Activated CD4-positive, alpha-beta memory T cell treated with anti-CD3 and anti-CD28 coated beads, Interleukin-2, amount 10 ng/mL, durations not matched to agents 7 days and 5 days (primary cell): ENCODE measurements around the gene ALK. TPM values are rescaled to one million over a fixed set of nuclear protein-coding genes. Genes with fewer than 3 reads are reported as not detected.

ENCODE experiments used
- CTCF ChIA-PET: fragments of 350-600 bp; sonication (Branson Sonifier 250); formaldehyde crosslinking; loops from one replicate; lab custom pipeline; 2021; ENCODE audit warnings: antibody characterized with exemption, inconsistent platforms; lab: Charles Lee
- POLR2A ChIA-PET: fragments of 350-600 bp; sonication (Branson Sonifier 250); formaldehyde crosslinking; loops from one replicate; lab custom pipeline; 2021; ENCODE audit warnings: antibody characterized with exemption; lab: Charles Lee
- DNase-seq: peaks from one replicate; pipeline ENCODE4 v3.0.0-alpha.2; 2020
- H3K27ac Mint-ChIP-seq: one replicate; pipeline ENCODE4 v1.8.0; 2021; ENCODE audit warnings: mild to moderate bottlenecking, mixed read lengths
- H3K27me3 Mint-ChIP-seq: one replicate; pipeline ENCODE4 v1.8.0; 2021; ENCODE audit warnings: mixed read lengths
- H3K36me3 Mint-ChIP-seq: one replicate; pipeline ENCODE4 v1.8.0; 2021; ENCODE audit warnings: low read depth, mixed read lengths
- H3K4me1 Mint-ChIP-seq: one replicate; pipeline ENCODE4 v1.8.0; 2021; ENCODE audit warnings: mixed read lengths
- H3K4me3 Mint-ChIP-seq: one replicate; pipeline ENCODE4 v1.8.0; 2021; ENCODE audit warnings: mild to moderate bottlenecking, mixed read lengths
- H3K9me3 Mint-ChIP-seq: one replicate; pipeline ENCODE4 v1.8.0; 2021; ENCODE audit warnings: mixed read lengths
- total RNA-seq, 2 experiments: library from RNA; stranded (reverse); gene quantifications; one replicate each; pipeline ENCODE4 v1.2.3, GENCODE V29; 2021

Gene ALK
- total RNA-seq, 2 experiments from 2014 or later, result not detected

DNA sequence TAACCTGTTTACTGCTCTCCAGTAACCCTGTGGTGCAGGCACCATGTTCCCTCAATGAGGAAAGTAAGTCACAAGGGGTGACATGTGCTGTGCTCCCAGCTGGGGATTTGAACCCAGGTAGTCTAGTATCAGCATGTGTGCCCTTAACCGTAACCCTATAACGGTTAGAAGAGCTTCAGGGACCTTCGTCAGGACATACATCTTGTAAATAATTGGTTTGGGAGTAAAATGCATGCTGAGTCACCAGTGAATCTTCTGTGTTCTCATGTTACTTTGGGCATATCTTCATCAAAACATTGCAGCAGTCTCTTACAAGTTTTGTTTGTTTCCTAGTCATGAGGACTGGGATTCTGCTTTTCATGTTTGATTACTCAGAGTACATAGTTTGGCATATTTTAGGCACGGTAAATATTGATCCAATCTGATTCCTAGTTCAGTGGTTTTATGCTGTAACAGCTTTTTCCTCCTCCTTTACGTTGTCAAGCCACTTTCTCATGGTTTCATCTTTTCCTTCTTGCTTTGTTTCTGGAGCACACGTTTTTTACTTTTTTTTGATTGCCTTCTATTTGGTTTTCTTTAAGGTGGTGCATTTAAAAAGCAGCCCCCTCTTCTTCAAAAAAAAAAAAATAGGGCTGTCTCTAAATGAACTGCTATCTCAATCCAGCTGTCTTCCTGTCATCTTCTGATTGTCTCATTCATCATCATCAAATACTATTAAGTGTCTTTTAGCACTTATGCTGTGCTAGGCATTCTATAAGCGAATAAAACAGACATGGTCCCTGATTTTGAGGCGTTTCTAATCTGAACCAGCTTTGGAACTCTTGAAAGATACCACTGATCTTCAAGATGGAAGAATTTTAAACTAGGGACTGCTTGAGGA is 755.8 kb downstream of the ALK start:
- H3K9me3 Mint-ChIP-seq, result no peaks in the 10 kb centered on the region
- H3K27me3 Mint-ChIP-seq, result no peaks in the 10 kb centered on the region
- no peaks in the 10 kb centered on the region for H3K4me1 Mint-ChIP-seq
- CTCF ChIA-PET, result no interaction called here
- no peak for DNase-seq
- peaks cover 19% of the 10 kb centered on the region for H3K36me3 Mint-ChIP-seq
- no peak overlapping the region for H3K4me3 Mint-ChIP-seq
- H3K27ac Mint-ChIP-seq, result no peak overlapping the region
- POLR2A ChIA-PET, result no interaction called here

DNA sequence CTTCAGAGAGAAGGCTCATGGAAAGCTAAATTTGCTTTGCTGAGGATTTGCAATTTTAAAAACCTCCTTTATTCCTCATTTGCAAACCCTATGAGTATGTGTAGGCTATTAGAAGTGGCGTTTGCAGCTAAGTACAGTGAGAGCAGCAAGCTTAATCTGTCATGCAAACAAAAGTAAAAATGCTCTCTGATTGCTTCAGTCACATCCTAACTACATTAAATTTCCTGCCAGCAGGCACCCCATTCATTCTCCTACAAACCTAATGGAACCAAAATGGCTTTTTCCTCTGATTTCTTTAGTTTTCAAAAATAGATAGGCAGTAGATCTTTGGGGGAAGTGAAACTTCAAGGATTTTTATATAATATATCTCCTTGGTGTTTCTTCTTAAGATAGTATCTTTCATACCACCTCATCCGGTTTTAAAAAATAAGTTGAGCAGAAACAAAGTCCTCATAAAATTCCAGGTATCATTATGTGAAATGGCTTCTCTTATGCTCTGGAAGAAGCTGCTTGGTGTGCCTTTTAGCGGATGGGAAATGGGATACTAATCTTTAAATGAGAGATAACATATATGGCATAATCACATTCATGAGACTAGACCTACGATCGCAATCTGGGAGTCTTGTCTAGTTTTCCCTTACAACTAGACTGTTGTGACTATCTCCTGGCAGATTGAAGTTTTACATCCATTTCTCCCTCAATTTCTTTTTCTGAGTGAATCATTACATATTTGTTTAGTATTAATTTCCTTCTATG is 757.1 kb downstream of the ALK start:
- Mint-ChIP-seq H3K27ac (no peak overlapping the region), H3K9me3 (no peaks in the 10 kb centered on the region), H3K27me3 (no peaks in the 10 kb centered on the region), H3K4me3 (no peak overlapping the region), H3K4me1 (no peaks in the 10 kb centered on the region), H3K36me3 (peaks cover 26% of the 10 kb centered on the region)
- CTCF ChIA-PET, result no interaction called here
- POLR2A ChIA-PET, result no interaction called here
- DNase-seq, result no peak

DNA sequence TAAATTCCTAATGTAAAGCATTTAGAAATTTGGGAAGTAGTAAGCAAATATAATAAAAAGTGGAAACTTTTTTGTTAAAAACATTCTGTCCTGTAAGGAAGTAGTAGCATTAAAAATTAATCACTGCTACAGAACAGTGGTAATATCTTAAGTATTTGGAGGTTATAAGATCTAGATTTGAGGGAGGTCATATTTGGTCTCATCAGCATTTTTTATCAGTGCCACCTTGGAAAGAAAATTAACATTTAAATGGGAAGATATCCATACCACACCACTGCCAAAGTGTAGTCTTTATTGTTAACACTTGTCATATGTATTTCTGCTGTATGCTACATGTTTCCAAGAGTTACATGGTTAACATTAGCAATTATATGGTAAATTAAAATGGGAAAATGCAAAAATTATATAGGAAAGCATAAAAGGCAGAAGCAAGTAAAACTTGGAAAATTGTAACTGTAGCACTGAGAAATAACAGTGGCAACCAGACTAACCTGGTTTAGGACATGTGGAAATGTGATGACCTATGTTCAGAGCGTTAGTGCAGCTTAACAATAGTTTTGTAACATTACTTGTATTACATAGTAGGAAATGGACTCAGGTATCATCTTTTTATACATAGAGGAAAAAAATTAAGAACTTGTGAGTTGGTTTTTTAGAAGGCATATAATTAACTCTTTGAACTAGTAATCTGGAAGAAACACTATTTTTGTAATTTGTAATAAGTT is 759.0 kb downstream of the ALK start:
- no peaks in the 10 kb centered on the region for H3K27me3 Mint-ChIP-seq
- no peaks in the 10 kb centered on the region for H3K4me1 Mint-ChIP-seq
- H3K36me3 Mint-ChIP-seq, result peaks cover 34% of the 10 kb centered on the region
- H3K9me3 Mint-ChIP-seq, result no peaks in the 10 kb centered on the region
- POLR2A ChIA-PET, result interaction anchor here (1.8 kb wide), 1 partner anchor 32 kb away, joined by 5 read pairs; no protein-coding TSS in a partner anchor
- no peak overlapping the region for H3K27ac Mint-ChIP-seq
- no peak overlapping the region for H3K4me3 Mint-ChIP-seq
- CTCF ChIA-PET, result no interaction called here
- no peak for DNase-seq

DNA sequence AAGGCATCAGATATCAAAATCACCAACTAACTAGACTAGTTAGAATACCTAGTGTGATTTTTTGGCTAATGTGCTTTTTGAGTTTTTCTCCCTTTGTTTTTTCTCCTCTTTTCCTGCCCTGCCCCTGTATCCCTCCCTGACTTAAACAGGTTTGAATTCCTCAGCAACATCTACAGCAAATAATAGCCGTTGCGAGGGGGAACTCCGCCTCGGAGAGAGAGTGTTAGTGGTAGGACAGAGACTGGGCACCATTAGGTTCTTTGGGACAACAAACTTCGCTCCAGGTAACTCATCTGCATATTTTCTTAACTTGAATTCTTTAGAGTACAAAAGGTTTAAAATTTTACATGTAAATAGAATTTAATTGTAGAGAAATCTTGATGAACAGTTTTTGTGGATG is 761.2 kb downstream of the ALK start:
- peaks cover 37% of the 10 kb centered on the region for H3K36me3 Mint-ChIP-seq
- POLR2A ChIA-PET, result no interaction called here
- CTCF ChIA-PET, result no interaction called here
- no peaks in the 10 kb centered on the region for H3K9me3 Mint-ChIP-seq
- no peak for DNase-seq
- no peak overlapping the region for H3K27ac Mint-ChIP-seq
- H3K4me3 Mint-ChIP-seq, result no peak overlapping the region
- no peaks in the 10 kb centered on the region for H3K4me1 Mint-ChIP-seq
- H3K27me3 Mint-ChIP-seq, result no peaks in the 10 kb centered on the region

DNA sequence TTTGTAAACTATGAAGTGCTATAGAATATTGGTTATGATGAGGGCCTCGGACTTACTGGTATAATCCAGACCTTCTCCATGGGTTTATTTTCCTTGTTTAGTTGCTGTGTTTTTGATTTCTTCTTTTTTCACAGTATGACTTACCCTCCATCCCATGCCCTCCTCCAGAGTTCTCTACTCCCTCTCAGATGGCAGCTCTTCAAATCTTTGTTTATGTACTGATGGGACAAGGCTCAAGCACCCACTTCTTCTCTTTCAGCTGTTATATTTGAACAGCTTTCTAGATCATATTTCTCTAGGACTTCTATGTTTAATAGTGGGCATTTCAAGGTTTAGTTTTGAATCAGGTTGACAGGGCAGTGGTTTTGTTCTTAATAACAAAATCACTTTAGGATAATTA is 762.3 kb downstream of the ALK start:
- Mint-ChIP-seq H3K27ac (no peak overlapping the region), H3K4me3 (no peak overlapping the region), H3K36me3 (peaks cover 47% of the 10 kb centered on the region), H3K9me3 (no peaks in the 10 kb centered on the region), H3K27me3 (no peaks in the 10 kb centered on the region), H3K4me1 (no peaks in the 10 kb centered on the region)
- ChIA-PET CTCF (no interaction called here), POLR2A (no interaction called here)
- DNase-seq, result no peak

DNA sequence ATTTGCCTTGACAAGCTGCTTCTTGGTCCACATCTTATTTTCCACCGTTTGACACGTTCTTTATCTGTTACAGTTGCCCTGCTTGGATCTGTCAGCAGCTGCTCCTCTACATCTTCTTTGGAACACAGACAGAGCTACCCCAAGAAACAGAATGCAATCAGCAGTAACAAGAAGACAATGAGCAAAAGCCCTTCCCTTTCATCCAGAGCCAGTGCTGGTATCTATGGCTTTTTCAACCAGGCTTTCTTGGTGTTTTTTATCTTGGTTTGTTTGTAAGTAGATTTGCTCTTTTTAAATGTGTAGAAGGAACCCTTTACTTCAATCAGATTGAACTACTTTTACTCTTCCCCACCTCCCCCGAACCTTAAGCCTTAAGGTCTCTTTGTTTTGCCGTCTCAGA is 764.3 kb downstream of the ALK start:
- Mint-ChIP-seq H3K9me3 (no peaks in the 10 kb centered on the region), H3K27me3 (no peaks in the 10 kb centered on the region), H3K27ac (no peak overlapping the region), H3K4me3 (no peak overlapping the region), H3K4me1 (no peaks in the 10 kb centered on the region), H3K36me3 (peaks cover 58% of the 10 kb centered on the region)
- no peak for DNase-seq
- ChIA-PET CTCF (no interaction called here), POLR2A (no interaction called here)

DNA sequence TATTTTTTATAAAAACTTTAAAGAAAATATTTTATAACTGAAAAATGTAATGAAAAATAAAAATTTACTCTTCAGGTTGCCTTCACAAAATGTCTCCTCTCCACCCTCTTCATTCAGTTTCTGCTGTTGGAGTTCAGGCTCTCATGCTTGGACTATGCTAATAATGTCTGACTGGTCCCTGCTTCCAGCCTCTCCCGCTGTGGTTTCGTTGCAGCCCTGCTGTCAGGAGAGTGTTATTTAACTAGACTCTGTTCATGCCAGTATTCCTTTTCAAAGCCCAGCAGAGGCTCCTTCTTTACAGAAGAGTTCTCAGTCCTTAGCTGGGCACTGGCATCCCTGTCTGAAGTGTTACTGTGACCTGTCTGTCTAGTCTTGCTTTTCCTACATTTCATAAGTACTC is 765.8 kb downstream of the ALK start:
- no peak overlapping the region for H3K4me3 Mint-ChIP-seq
- H3K9me3 Mint-ChIP-seq, result no peaks in the 10 kb centered on the region
- H3K4me1 Mint-ChIP-seq, result no peaks in the 10 kb centered on the region
- H3K27ac Mint-ChIP-seq, result no peak overlapping the region
- no peaks in the 10 kb centered on the region for H3K27me3 Mint-ChIP-seq
- no peak for DNase-seq
- peaks cover 62% of the 10 kb centered on the region for H3K36me3 Mint-ChIP-seq
- CTCF ChIA-PET, result no interaction called here
- POLR2A ChIA-PET, result no interaction called here

DNA sequence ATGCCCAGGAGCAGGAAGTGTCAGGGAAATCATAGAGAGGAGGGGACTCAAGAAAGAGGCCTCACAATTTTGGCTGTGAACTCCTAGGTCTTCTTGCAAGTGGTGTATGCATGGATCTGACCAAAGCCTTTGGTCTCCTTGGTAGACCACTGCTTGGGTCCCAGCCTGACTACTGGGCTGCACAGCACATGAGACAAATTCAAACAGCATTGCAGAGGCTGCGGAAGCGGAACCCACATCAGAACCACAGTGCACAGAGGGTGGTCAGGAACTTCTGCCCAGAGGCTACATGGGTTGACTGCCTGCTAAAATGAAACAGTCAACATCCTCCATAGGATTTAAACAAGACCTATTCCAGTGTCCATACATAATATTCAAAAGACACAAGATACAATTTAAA is 766.8 kb downstream of the ALK start:
- Mint-ChIP-seq H3K36me3 (peaks cover 58% of the 10 kb centered on the region), H3K27ac (no peak overlapping the region), H3K4me3 (no peak overlapping the region), H3K27me3 (no peaks in the 10 kb centered on the region), H3K4me1 (peaks cover 2% of the 10 kb centered on the region), H3K9me3 (no peaks in the 10 kb centered on the region)
- POLR2A ChIA-PET, result no interaction called here
- no peak for DNase-seq
- CTCF ChIA-PET, result no interaction called here

DNA sequence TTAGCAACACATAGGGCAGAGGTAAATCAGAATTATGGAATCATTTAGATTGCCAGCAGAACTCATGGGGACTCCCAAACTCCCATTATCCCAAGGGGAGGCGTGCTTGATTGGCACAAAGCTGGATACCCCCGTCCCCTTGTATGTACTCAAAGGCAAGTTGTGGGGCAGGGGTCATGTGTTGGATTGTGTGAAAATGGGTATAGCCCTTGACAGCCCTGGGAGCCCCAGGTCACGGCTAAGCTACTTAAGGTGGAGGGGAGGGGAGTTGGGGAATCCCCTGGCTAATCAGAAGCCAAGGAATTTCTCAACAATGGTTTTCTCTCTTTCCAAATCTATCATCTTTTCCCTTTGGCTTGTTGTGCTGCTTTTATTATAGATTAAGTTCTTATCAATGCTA is 773.4 kb downstream of the ALK start:
- H3K27ac Mint-ChIP-seq, result no peak overlapping the region
- H3K4me3 Mint-ChIP-seq, result no peak overlapping the region
- H3K9me3 Mint-ChIP-seq, result no peaks in the 10 kb centered on the region
- ChIA-PET POLR2A (interaction anchor here (4.4 kb wide), 1 partner anchor 32 kb away, joined by 12 read pairs; no protein-coding TSS in a partner anchor), CTCF (interaction anchor here (1.3 kb wide), 1 partner anchor 30 kb away, joined by 3 read pairs; no protein-coding TSS in a partner anchor)
- H3K27me3 Mint-ChIP-seq, result no peaks in the 10 kb centered on the region
- peaks cover 2% of the 10 kb centered on the region for H3K4me1 Mint-ChIP-seq
- no peak for DNase-seq
- peaks cover 44% of the 10 kb centered on the region for H3K36me3 Mint-ChIP-seq

DNA sequence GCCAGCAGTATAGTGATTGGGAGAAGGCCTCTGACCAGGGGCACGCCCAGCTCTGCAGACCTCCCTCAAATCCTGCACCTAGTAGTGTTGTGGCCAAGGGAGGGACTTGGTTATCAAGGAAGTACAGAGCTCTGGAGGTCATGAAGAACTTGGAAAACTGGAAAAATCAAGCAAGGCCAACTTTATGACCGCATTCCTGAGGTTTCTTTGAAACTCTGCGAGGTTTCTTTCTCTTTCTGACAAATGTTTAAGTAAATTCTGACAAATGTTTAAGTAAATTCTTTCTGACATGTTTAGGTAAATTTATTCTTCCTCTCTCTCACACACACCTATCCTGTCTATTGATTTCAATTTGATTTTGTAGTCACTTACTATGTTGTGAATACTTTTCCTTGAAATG is 775.2 kb downstream of the ALK start:
- POLR2A ChIA-PET, result interaction anchor here (4.4 kb wide), 1 partner anchor 30 kb away, joined by 12 read pairs; no protein-coding TSS in a partner anchor
- CTCF ChIA-PET, result no interaction called here

DNA sequence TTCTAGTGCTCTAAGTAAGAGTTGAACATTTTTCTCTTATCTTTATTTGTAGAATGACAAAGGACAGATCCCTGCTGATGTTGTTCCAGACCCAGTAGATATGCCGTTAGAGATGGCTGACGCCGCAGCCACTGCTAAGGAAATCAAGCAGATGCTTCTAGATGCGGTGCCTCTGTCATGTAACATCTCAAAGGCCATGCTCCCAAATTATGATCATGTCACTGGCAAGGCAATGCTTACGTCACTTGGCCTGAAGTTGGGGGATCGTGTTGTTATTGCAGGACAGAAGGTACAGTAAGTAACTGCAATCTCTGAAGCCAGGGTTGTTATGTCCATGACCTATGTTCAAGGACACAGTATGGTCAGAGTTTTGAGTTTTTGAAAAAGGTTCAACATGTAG is 777.7 kb downstream of the ALK start:
- H3K9me3 Mint-ChIP-seq, result peaks cover 9% of the 10 kb centered on the region
- DNase-seq, result no peak
- POLR2A ChIA-PET, result interaction anchor here (1.1 kb wide), 1 partner anchor 28 kb away, joined by 3 read pairs; no protein-coding TSS in a partner anchor
- no peak overlapping the region for H3K4me3 Mint-ChIP-seq
- H3K36me3 Mint-ChIP-seq, result peaks cover 62% of the 10 kb centered on the region
- peaks cover 21% of the 10 kb centered on the region for H3K4me1 Mint-ChIP-seq
- CTCF ChIA-PET, result no interaction called here
- no peaks in the 10 kb centered on the region for H3K27me3 Mint-ChIP-seq
- no peak overlapping the region for H3K27ac Mint-ChIP-seq

More for the DNA sequence above, 775.2 kb downstream of the ALK start:
- Mint-ChIP-seq H3K36me3 (peaks cover 40% of the 10 kb centered on the region), H3K9me3 (no peaks in the 10 kb centered on the region), H3K4me1 (peaks cover 5% of the 10 kb centered on the region), H3K27ac (no peak overlapping the region), H3K27me3 (no peaks in the 10 kb centered on the region), H3K4me3 (no peak overlapping the region)
- DNase-seq, result no peak
